ENCODE measurements around the gene PRF1.

Gene PRF1

GRCh38 chr10:70596110-70596798, 6.3 kb downstream of the PRF1 start:
- no peak for TF ChIP-seq CTCF (conservative IDR thresholded peaks at IDR 0.05; ENCODE audit: low read depth, low read length)
- H3K4me3 ChIP-seq (ENCODE audit: low read length), result no peak overlapping the region
- DNase-seq (ENCODE audit: low read depth), result no peak

- no peak for DNase-seq (ENCODE audit: low read depth)
- TF ChIP-seq CTCF (conservative IDR thresholded peaks at IDR 0.05; ENCODE audit: low read depth, low read length), result no peak
- H3K4me3 ChIP-seq (ENCODE audit: low read length), result no peak overlapping the region
Measured at GRCh38 chr10:70595566-70596016, 7.0 kb downstream of the PRF1 start.

GRCh38 chr10:70594161-70594560, 8.4 kb downstream of the PRF1 start:
- no peak for DNase-seq (ENCODE audit: low read depth)
- TF ChIP-seq CTCF (conservative IDR thresholded peaks at IDR 0.05; ENCODE audit: low read depth, low read length), result no peak
- no peak overlapping the region for H3K4me3 ChIP-seq (ENCODE audit: low read length)

GRCh38 chr10:70593513-70593890, 9.0 kb downstream of the PRF1 start:
- H3K4me3 ChIP-seq (ENCODE audit: low read length), result no peak overlapping the region
- no peak for TF ChIP-seq CTCF (conservative IDR thresholded peaks at IDR 0.05; ENCODE audit: low read depth, low read length)
- DNase-seq (ENCODE audit: low read depth), result no peak

- no peak for TF ChIP-seq CTCF (conservative IDR thresholded peaks at IDR 0.05; ENCODE audit: low read depth, low read length)
- no peak for DNase-seq (ENCODE audit: low read depth)
- no peak overlapping the region for H3K4me3 ChIP-seq (ENCODE audit: low read length)
Measured at GRCh38 chr10:70592746-70593512, 9.6 kb downstream of the PRF1 start.

- no peak for DNase-seq (ENCODE audit: low read depth)
Measured at GRCh38 chr10:70592186-70592735, 10.3 kb downstream of the PRF1 start.

More at GRCh38 chr10:70592186-70592735, 10.3 kb downstream of the PRF1 start:
- H3K4me3 ChIP-seq (ENCODE audit: low read length), result no peak overlapping the region
- no peak for TF ChIP-seq CTCF (conservative IDR thresholded peaks at IDR 0.05; ENCODE audit: low read depth, low read length)
